H1 (cell line): ENCODE results near the gene STT3B. TPM values are rescaled to one million over a fixed set of nuclear protein-coding genes. Genes with fewer than 3 reads are reported as not detected.

Experiments used
- CTCF ChIA-PET: fragments of 300-600 bp; sonication (Branson Sonifier 250); formaldehyde crosslinking; loops from one replicate; lab custom pipeline; 2021; ENCODE audit not compliant: partially characterized antibody; lab: Charles Lee
- POLR2A ChIA-PET: fragments of 300-600 bp; sonication (Branson Sonifier 250); formaldehyde crosslinking; loops from one replicate; lab custom pipeline; 2021; ENCODE audit warnings: inconsistent platforms; ENCODE audit not compliant: partially characterized antibody; lab: Charles Lee
- DNase-seq, 2 experiments: peaks; one replicate each; pipeline versions ENCODE4 v3.0.0 to v3.0.0-alpha.2; 2010 to 2022; ENCODE audit warnings: low spot score in 2 of 2, low read depth in 1 of 2, mixed read lengths in 1 of 2
- FAIRE-seq: peaks from 2 replicates; lab custom pipeline; 2011; peaks lifted over from hg19 to GRCh38; lab: Jason Lieb, UNC
- H2AFZ ChIP-seq: 2 replicates; pipeline ENCODE4 v1.8.1; 2012; ENCODE audit warnings: low read length, inconsistent platforms
- H2AK5ac ChIP-seq: 2 replicates; pipeline ENCODE4 v1.6.1; 2013; ENCODE audit warnings: low read depth, low read length
- H2BK120ac ChIP-seq: replicated peaks from 2 replicates; pipeline ENCODE3; 2013; ENCODE audit warnings: low read depth, low read length, inconsistent platforms
- H2BK12ac ChIP-seq: 2 replicates; pipeline ENCODE4 v1.6.1; 2013; ENCODE audit warnings: low read depth, low read length
- H2BK15ac ChIP-seq: 2 replicates; pipeline ENCODE4 v1.6.1; 2013; ENCODE audit warnings: low read length
- H2BK20ac ChIP-seq: 2 replicates; pipeline ENCODE4 v1.6.1; 2013; ENCODE audit warnings: low read length
- H2BK5ac ChIP-seq: 2 replicates; pipeline ENCODE4 v1.6.1; 2013; ENCODE audit warnings: low read depth, low read length
- H3K14ac ChIP-seq: 2 replicates; pipeline ENCODE4 v1.6.1; 2013; ENCODE audit warnings: inconsistent platforms; ENCODE audit not compliant: insufficient read length
- H3K18ac ChIP-seq: 2 replicates; pipeline ENCODE4 v1.6.1; 2013; ENCODE audit warnings: low read length; ENCODE audit errors: extremely low read depth
- H3K23ac ChIP-seq: 2 replicates; pipeline ENCODE4 v1.6.1; 2013; ENCODE audit warnings: inconsistent platforms; ENCODE audit not compliant: insufficient read length
- H3K23me2 ChIP-seq: 2 replicates; pipeline ENCODE4 v1.6.1; 2013; ENCODE audit warnings: low read depth, low read length
- H3K27ac ChIP-seq: 2 replicates; pipeline ENCODE4 v1.6.1; 2011; ENCODE audit warnings: low read depth, low read length, inconsistent platforms
- H3K27me3 ChIP-seq, 4 experiments: replicated peaks in 1 of 4; 1 replicate in 1 of 4; 2 replicates in 3 of 4; pipeline versions ENCODE4 v1.6.1 to v1.8.1; 2011 to 2013; ENCODE audit warnings: low read length in 3 of 4, mild to moderate bottlenecking in 3 of 4, inconsistent platforms in 2 of 4, mixed read lengths in 2 of 4, moderate library complexity in 1 of 4; ENCODE audit not compliant: control insufficient read depth in 3 of 4, insufficient read depth in 3 of 4; ENCODE audit errors: extremely low read depth in 1 of 4
- H3K36me3 ChIP-seq, 4 experiments: 2 replicates each; pipeline versions ENCODE4 v1.6.1 to v1.8.1; 2011 to 2013; ENCODE audit warnings: mild to moderate bottlenecking in 4 of 4, low read length in 3 of 4, moderate library complexity in 2 of 4, control low read depth in 1 of 4, inconsistent platforms in 1 of 4; ENCODE audit not compliant: insufficient read depth in 4 of 4, control insufficient read depth in 2 of 4
- H3K4ac ChIP-seq: replicated peaks from 2 replicates; pipeline ENCODE3; 2013; ENCODE audit warnings: low read length, low read depth, mixed read lengths, inconsistent platforms; ENCODE audit not compliant: insufficient read length
- H3K4me1 ChIP-seq, 4 experiments: replicated peaks in 1 of 4; 1 replicate in 1 of 4; 2 replicates in 3 of 4; pipeline versions ENCODE4 v1.6.1 to v1.8.1; 2011 to 2013; ENCODE audit warnings: low read length in 3 of 4, inconsistent platforms in 2 of 4, mixed read lengths in 1 of 4; ENCODE audit not compliant: insufficient read depth in 4 of 4, control insufficient read depth in 3 of 4
- H3K4me2 ChIP-seq, 2 experiments: 2 replicates each; pipeline versions ENCODE4 v1.6.1 to v1.8.1; 2011 to 2013; ENCODE audit warnings: low read depth in 2 of 2, low read length in 2 of 2, control low read depth in 1 of 2, inconsistent platforms in 1 of 2, mild to moderate bottlenecking in 1 of 2; ENCODE audit not compliant: insufficient read depth in 1 of 2
- H3K4me3 ChIP-seq, 4 experiments: fragments of 200-600, 300-600 bp in 1 of 4; sonication (generic), shearing (Covaris generic), sonication (Bioruptor Twin) in 1 of 4; 2 replicates each; pipeline versions ENCODE4 v1.5.1 to v1.8.1; 2011 to 2016; ENCODE audit warnings: low read length in 4 of 4, low read depth in 3 of 4, control low read depth in 2 of 4, inconsistent platforms in 2 of 4, mild to moderate bottlenecking in 2 of 4, mixed read lengths in 1 of 4, moderate library complexity in 1 of 4; ENCODE audit not compliant: insufficient read depth in 2 of 4; ENCODE audit errors: extremely low read depth in 1 of 4
- H3K56ac ChIP-seq: replicated peaks from 2 replicates; pipeline ENCODE3; 2013; ENCODE audit warnings: low read depth, mild to moderate bottlenecking, mixed read lengths, low read length, inconsistent platforms; ENCODE audit not compliant: insufficient read length
- H3K79me1 ChIP-seq: 2 replicates; pipeline ENCODE4 v1.6.1; 2013; ENCODE audit warnings: low read depth, low read length, control low read depth
- H3K79me2 ChIP-seq, 2 experiments: 2 replicates each; pipeline versions ENCODE4 v1.6.1 to v1.8.1; 2012 to 2013; ENCODE audit warnings: low read length in 2 of 2, mild to moderate bottlenecking in 2 of 2, inconsistent platforms in 1 of 2; ENCODE audit not compliant: insufficient read depth in 2 of 2, control insufficient read depth in 1 of 2
- H3K9ac ChIP-seq, 4 experiments: replicated peaks in 1 of 4; 1 replicate in 1 of 4; 2 replicates in 3 of 4; pipeline versions ENCODE4 v1.6.1 to v1.8.1; 2011 to 2013; ENCODE audit warnings: low read depth in 3 of 4, low read length in 3 of 4, control low read depth in 2 of 4, mild to moderate bottlenecking in 2 of 4, moderate library complexity in 2 of 4, inconsistent platforms in 1 of 4; ENCODE audit errors: extremely low read depth in 1 of 4
- H3K9me3 ChIP-seq, 2 experiments: 2 replicates each; pipeline versions ENCODE4 v1.6.1 to v1.8.1; 2012 to 2013; ENCODE audit warnings: mild to moderate bottlenecking in 2 of 2, moderate library complexity in 2 of 2, control low read depth in 1 of 2, inconsistent platforms in 1 of 2, low read depth in 1 of 2, low read length in 1 of 2, mixed read lengths in 1 of 2; ENCODE audit not compliant: insufficient read depth in 2 of 2
- H4K20me1 ChIP-seq, 2 experiments: replicated peaks in 1 of 2; 2 replicates each; pipeline versions ENCODE3 to v1.8.1; 2011 to 2013; ENCODE audit warnings: inconsistent platforms in 2 of 2, low read length in 2 of 2, mild to moderate bottlenecking in 1 of 2; ENCODE audit not compliant: insufficient read depth in 2 of 2, control insufficient read depth in 1 of 2
- H4K5ac ChIP-seq: 2 replicates; pipeline ENCODE4 v1.6.1; 2013; ENCODE audit warnings: low read length, low read depth, mixed read lengths, inconsistent platforms; ENCODE audit not compliant: insufficient read length
- H4K8ac ChIP-seq: 2 replicates; pipeline ENCODE4 v1.8.0; 2013; ENCODE audit warnings: mild to moderate bottlenecking, moderate library complexity, low read length, inconsistent platforms; ENCODE audit not compliant: insufficient read depth; ENCODE audit errors: extremely low read depth
- H4K91ac ChIP-seq: replicated peaks from 2 replicates; pipeline ENCODE3; 2013; ENCODE audit warnings: low read length, mixed read lengths, inconsistent platforms; ENCODE audit not compliant: insufficient read length
- BCL11A ChIP-seq, 2 experiments: IDR thresholded peaks; one replicate each; pipeline ENCODE4 v1.6.1; 2011; ENCODE audit warnings: low read depth in 2 of 2, low read length in 2 of 2, mild to moderate bottlenecking in 2 of 2
- CHD1 ChIP-seq: IDR thresholded peaks from 2 replicates; pipeline ENCODE4 v1.6.1; 2012; ENCODE audit warnings: low read depth, low read length, improper control_type of control experiment
- KDM5A ChIP-seq: fragments of 200-600 bp; IDR thresholded peaks from 2 replicates; pipeline ENCODE4 v1.7.1; 2012; ENCODE audit warnings: mild to moderate bottlenecking, low read length, inconsistent platforms, mixed read lengths
- POLR2AphosphoS5 ChIP-seq: IDR thresholded peaks from 2 replicates; pipeline ENCODE4 v1.6.1; 2011; ENCODE audit warnings: low read depth, low read length
- SUZ12 ChIP-seq: fragments of 200-600 bp; sonication (generic); IDR thresholded peaks from 2 replicates; pipeline ENCODE4 v1.6.1; 2012; ENCODE audit warnings: mild to moderate bottlenecking, inconsistent platforms, low read length, moderate library complexity, mixed read lengths
- WGBS, 2 experiments: shearing (Covaris generic) in 1 of 2; methylation state at CpG; one replicate each; pipeline versions ENCODE4 v1.1.6 to v1.1.7; 2013 to 2015; ENCODE audit warnings: low lambda C conversion rate in 2 of 2, mixed read lengths in 2 of 2, inconsistent platforms in 1 of 2, low coverage in 1 of 2, missing lambda C conversion rate in 1 of 2; ENCODE audit not compliant: insufficient replicate concordance in 2 of 2, insufficient coverage in 1 of 2, insufficient read length in 1 of 2; ENCODE audit errors: extremely low coverage in 1 of 2, missing lambda C conversion rate in 1 of 2; 5-methylcytosine and 5-hydroxymethylcytosine counted together
- polyA plus RNA-seq, 7 experiments: library from polyadenylated mRNA; depleted of rRNA in 3 of 7; stranded (reverse) in 5 of 7; unstranded in 2 of 7; fragments of >200 nt in 5 of 7; fragments of 200-250 nt in 2 of 7; gene quantifications; 1 replicate in 5 of 7; 2 replicates in 1 of 7; 4 replicates in 1 of 7; pipeline versions ENCODE4 v1.2.1 to v1.2.3, GENCODE V29; 2011 to 2013; ENCODE audit warnings: missing spikeins in 2 of 7, mixed read lengths in 2 of 7
- total RNA-seq: library from RNA; stranded (reverse); fragmentation: NEBNext Ultra II Directional; extraction: Animal tissue kit (Norgen Biotek cat#: 25700); gene quantifications from 2 replicates; pipeline ENCODE4 v1.2.1, GENCODE V29; 2021
- TF ChIP-seq, protein P1 (sequence below): IDR thresholded peaks from 2 replicates; pipeline ENCODE4 v1.6.1; 2011; ENCODE audit warnings: low read depth, mild to moderate bottlenecking, low read length; ENCODE audit not compliant: insufficient read depth

STT3B gene
- total and polyA plus RNA-seq, 2 of the 8 experiments (the other 6 are each of a cell fraction or from before 2014, with no cell fraction given), result 43.5 to 134 TPM

DNA sequence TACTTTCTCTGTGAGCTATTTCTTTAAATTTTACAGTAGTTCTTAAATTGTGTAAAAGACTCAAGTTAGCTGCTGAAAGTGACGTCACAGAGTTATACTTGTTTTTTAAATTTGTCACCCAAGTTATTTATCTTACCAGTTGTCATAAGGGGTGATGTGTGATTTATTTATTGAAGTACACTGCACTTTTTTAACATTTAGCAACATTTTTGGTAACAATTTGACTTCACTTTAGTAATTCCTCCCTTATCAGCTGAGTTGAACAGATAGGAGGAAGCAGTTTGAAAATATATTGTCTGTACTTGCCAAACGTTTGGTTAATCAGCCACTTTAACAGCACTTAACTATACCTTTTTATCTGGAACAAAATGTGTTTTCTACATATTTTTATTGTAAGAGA, 3.8 kb downstream of the STT3B start:
- H3K36me3 ChIP-seq, result no peaks in the 10 kb centered on the region
- no peak overlapping the region for H4K91ac ChIP-seq
- no peak overlapping the region for H3K23ac ChIP-seq
- peak overlapping the region in 1 of 2 experiments; percentile 9; a peak in 2 of 4 replicates for H3K4me2 ChIP-seq
- no peak overlapping the region for H2AK5ac ChIP-seq
- H2BK15ac ChIP-seq, result no peak overlapping the region
- H3K79me1 ChIP-seq, result no peaks in the 10 kb centered on the region
- H3K27me3 ChIP-seq, result no peaks in the 10 kb centered on the region
- H4K8ac ChIP-seq, result no peak overlapping the region
- H2BK120ac ChIP-seq, result no peak overlapping the region
- no peak overlapping the region for H3K9ac ChIP-seq
- 71% methylated on average over 2 of the region's 2 CpGs; no CpG with 5 or more reads in 1 of the 2 experiments for WGBS, 2 experiments
- H3K4me3 ChIP-seq, result peak overlapping the region in 1 of 4 experiments; percentile 13; a peak in 1 of 8 replicates
- H2BK20ac ChIP-seq, result no peak overlapping the region
- POLR2A ChIA-PET, result interaction anchor here (1.2 to 2.0 kb wide), 2 partner anchors 11 to 13 kb away, joined by 4 to 7 read pairs; no protein-coding TSS in a partner anchor
- CTCF ChIA-PET, result interaction anchor here (0.8 to 2.9 kb wide), 6 partner anchors 9 to 35 kb away, joined by 3 to 12 read pairs (median 4); no protein-coding TSS in a partner anchor
- no peak overlapping the region for H3K27ac ChIP-seq
- H2BK12ac ChIP-seq, result no peak overlapping the region
- H3K4ac ChIP-seq, result no peak overlapping the region
- no peaks in the 10 kb centered on the region for H3K23me2 ChIP-seq
- FAIRE-seq (no peak), DNase-seq (no peak)
- no peak overlapping the region for H3K18ac ChIP-seq
- no peak overlapping the region for H2AFZ ChIP-seq
- H3K56ac ChIP-seq, result no peak overlapping the region
- H4K20me1 ChIP-seq, result peaks cover 2 to 26% of the 10 kb centered on the region in 2 experiments
- H3K79me2 ChIP-seq, result peaks cover 15 to 83% of the 10 kb centered on the region in 2 experiments
- H3K4me1 ChIP-seq, result peaks cover 0 to 10% (median 3%) of the 10 kb centered on the region in 4 experiments; a peak in 1 of 7 replicates
- H2BK5ac ChIP-seq, result no peak overlapping the region
- no peak overlapping the region for H3K14ac ChIP-seq
- no peaks in the 10 kb centered on the region for H3K9me3 ChIP-seq
- H4K5ac ChIP-seq, result no peak overlapping the region
- TF ChIP-seq, protein P1, sequence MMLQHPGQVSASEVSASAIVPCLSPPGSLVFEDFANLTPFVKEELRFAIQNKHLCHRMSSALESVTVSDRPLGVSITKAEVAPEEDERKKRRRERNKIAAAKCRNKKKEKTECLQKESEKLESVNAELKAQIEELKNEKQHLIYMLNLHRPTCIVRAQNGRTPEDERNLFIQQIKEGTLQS, result no peak
- TF ChIP-seq POLR2AphosphoS5 (no peak), SUZ12 (no peak), BCL11A (IDR thresholded peaks at IDR 0.05; ENCODE audit: low read depth in 2 of 2, low read length in 2 of 2) (no peak), KDM5A (no peak), CHD1 (no peak)
